A549 (cell line): ENCODE measurements around the gene NUP205. TPM values are rescaled to one million over a fixed set of nuclear protein-coding genes. Genes with fewer than 3 reads are reported as not detected.

Experiments used
- ATAC-seq, 2 experiments: fragments of 200-7000 bp in 1 of 2; fragments of >200 bp in 1 of 2; cut with Nextera tagmentation in 1 of 2; cut with Tn5 transposase in 1 of 2; 3 replicates each; pipeline versions ENCODE4 v1.8.0 to v1.9.1; 2018 to 2020; ENCODE audit warnings: mild to moderate bottlenecking in 1 of 2, moderate library complexity in 1 of 2
- CTCF ChIA-PET: fragments of 300-600 bp; sonication (Branson Sonifier 250); formaldehyde crosslinking; extraction: SDS; loops from one replicate; lab custom pipeline; 2021; ENCODE audit warnings: antibody characterized with exemption, inconsistent platforms; lab: Yijun Ruan, JAX
- POLR2A ChIA-PET: fragments of 350-600 bp; formaldehyde crosslinking; extraction: SDS; loops from one replicate; lab custom pipeline; 2021; ENCODE audit warnings: antibody characterized with exemption, inconsistent platforms; lab: Yijun Ruan, JAX
- DNase-seq, 2 experiments: peaks; one replicate each; pipeline versions ENCODE4 v3.0.0 to v3.0.0-alpha.2; 2011 to 2016; ENCODE audit warnings: low read depth in 1 of 2, low spot score in 1 of 2
- FAIRE-seq: peaks from 2 replicates; lab custom pipeline; 2011; peaks lifted over from hg19 to GRCh38; lab: Jason Lieb, UNC
- H3K27ac ChIP-seq, 2 experiments: fragments of >200 bp; sonication (Bioruptor Twin); formaldehyde crosslinking; 3 replicates each; pipeline ENCODE4 v1.5.1; 2016 to 2017
- H3K4me1 ChIP-seq: fragments of >200 bp; sonication (Bioruptor Twin); formaldehyde crosslinking; 3 replicates; pipeline ENCODE4 v1.6.1; 2016
- H3K4me2 ChIP-seq: fragments of >200 bp; sonication (Bioruptor Twin); formaldehyde crosslinking; 3 replicates; pipeline ENCODE4 v1.6.1; 2016
- H3K4me3 ChIP-seq: fragments of >200 bp; sonication (Bioruptor Twin); formaldehyde crosslinking; 3 replicates; pipeline ENCODE4 v1.5.1; 2016
- H3K9me3 ChIP-seq: fragments of >200 bp; sonication (Bioruptor Twin); formaldehyde crosslinking; 3 replicates; pipeline ENCODE4 v1.6.1; 2016
- BHLHE40 ChIP-seq: IDR thresholded peaks from 2 replicates; pipeline ENCODE4 v1.6.1; 2012; ENCODE audit warnings: low read depth, low read length, inconsistent platforms
- CBX2 ChIP-seq: fragments of 200-600 bp; sonication (generic); IDR thresholded peaks from 2 replicates; pipeline ENCODE4 v1.6.1; 2016; ENCODE audit warnings: low read depth, mild to moderate bottlenecking, borderline replicate concordance
- CBX8 ChIP-seq: fragments of 200-600 bp; sonication (generic); IDR thresholded peaks from 2 replicates; pipeline ENCODE4 v1.6.1; 2016
- CTCF ChIP-seq: fragments of >200 bp; sonication (Bioruptor Twin); formaldehyde crosslinking; IDR thresholded peaks from 3 replicates; pipeline ENCODE4 v1.5.1; 2016
- EHF ChIP-seq: fragments of 250-450 bp; sonication (Bioruptor Pico); IDR thresholded peaks from 2 replicates; pipeline ENCODE4 v1.5.0; 2020; ENCODE audit warnings: mild to moderate bottlenecking
- FOSL2 ChIP-seq, 2 experiments: fragments of 450-650 bp in 1 of 2; fragments of >200 bp in 1 of 2; sonication (Bioruptor Twin) in 1 of 2; formaldehyde crosslinking; IDR thresholded peaks; 2 replicates each; pipeline versions ENCODE4 v1.5.0 to v1.6.1; 2016 to 2020; ENCODE audit warnings: mild to moderate bottlenecking in 1 of 2, moderate library complexity in 1 of 2
- FOXS1 ChIP-seq: fragments of 250-450 bp; sonication (Bioruptor Pico); IDR thresholded peaks from 2 replicates; pipeline ENCODE4 v1.5.0; 2020; ENCODE audit warnings: mild to moderate bottlenecking, moderate library complexity
- HDAC2 ChIP-seq: fragments of 200-600 bp; sonication (generic); IDR thresholded peaks from 2 replicates; pipeline ENCODE4 v1.6.1; 2016
- HMGXB4 ChIP-seq: fragments of 250-450 bp; sonication (Bioruptor Pico); IDR thresholded peaks from 2 replicates; pipeline ENCODE4 v1.5.0; 2021; ENCODE audit warnings: mild to moderate bottlenecking, moderate library complexity, borderline replicate concordance
- HOXA7 ChIP-seq: fragments of 250-450 bp; sonication (Bioruptor Pico); IDR thresholded peaks from 2 replicates; pipeline ENCODE4 v1.5.0; 2020; ENCODE audit warnings: mild to moderate bottlenecking, moderate library complexity
- JUN ChIP-seq, 2 experiments: fragments of >200 bp; sonication (Bioruptor Twin); formaldehyde crosslinking; IDR thresholded peaks; 2 replicates in 1 of 2; 3 replicates in 1 of 2; pipeline ENCODE4 v1.6.1; 2016 to 2017
- MAZ ChIP-seq: fragments of 150-350 bp; IDR thresholded peaks from 2 replicates; pipeline ENCODE4 v1.6.1; 2014; ENCODE audit warnings: antibody characterized with exemption, low read depth, low read length, borderline replicate concordance
- NR3C1 ChIP-seq: fragments of >200 bp; sonication (Bioruptor Twin); formaldehyde crosslinking; IDR thresholded peaks from 3 replicates; pipeline ENCODE4 v1.6.1; 2017
- PBX3 ChIP-seq: IDR thresholded peaks from 2 replicates; pipeline ENCODE4 v1.6.1; 2012
- PHF8 ChIP-seq: fragments of 200-600 bp; sonication (generic); IDR thresholded peaks from 2 replicates; pipeline ENCODE4 v1.6.1; 2016; ENCODE audit warnings: low read depth, mild to moderate bottlenecking, antibody characterized with exemption, moderate library complexity, borderline replicate concordance
- POLR2A ChIP-seq: IDR thresholded peaks from 2 replicates; pipeline ENCODE4 v1.6.1; 2012; ENCODE audit warnings: mild to moderate bottlenecking, low read length
- RARB ChIP-seq: fragments of 250-450 bp; sonication (Bioruptor Pico); IDR thresholded peaks from 2 replicates; pipeline ENCODE4 v1.8.0; 2021; ENCODE audit warnings: mild to moderate bottlenecking, moderate library complexity
- RFX5 ChIP-seq: fragments of 450-650 bp; IDR thresholded peaks from 2 replicates; pipeline ENCODE4 v1.7.1; 2014; ENCODE audit warnings: antibody characterized with exemption, mild to moderate bottlenecking, moderate library complexity
- RNF2 ChIP-seq: fragments of 200-600 bp; sonication (generic); IDR thresholded peaks from 2 replicates; pipeline ENCODE4 v1.6.1; 2016; ENCODE audit warnings: low read depth, mild to moderate bottlenecking, antibody characterized with exemption, moderate library complexity, borderline replicate concordance
- USF2 ChIP-seq: fragments of 450-650 bp; IDR thresholded peaks from 2 replicates; pipeline ENCODE4 v1.6.1; 2014; ENCODE audit warnings: antibody characterized with exemption
- ZC3H11A ChIP-seq: fragments of 450-650 bp; IDR thresholded peaks from 2 replicates; pipeline ENCODE4 v1.6.1; 2014; ENCODE audit warnings: antibody characterized with exemption, mild to moderate bottlenecking
- WGBS: methylation state at CpG from one replicate; pipeline ENCODE4 v1.1.6; 2017; ENCODE audit errors: missing lambda C conversion rate; 5-methylcytosine and 5-hydroxymethylcytosine counted together
- polyA plus RNA-seq, 4 experiments: library from polyadenylated mRNA; depleted of rRNA in 3 of 4; stranded (reverse); fragments of >200 nt; fragmentation: RNase III in 1 of 4; extraction: RNeasy Plus Mini Kit Qiagen cat#74134 plus additional on column Dnase treatment in 1 of 4; gene quantifications; 2 replicates in 3 of 4; 3 replicates in 1 of 4; pipeline ENCODE4 v1.2.3, GENCODE V29; 2011 to 2017
- TF ChIP-seq, protein P1 (sequence below): fragments of >200 bp; sonication (Bioruptor Twin); formaldehyde crosslinking; IDR thresholded peaks from 2 replicates; pipeline ENCODE4 v1.6.1; 2016

NUP205 gene
- polyA plus RNA-seq, 2 of the 4 experiments (the other 2 are of a cell fraction) = 55.0 to 119 TPM

DNA sequence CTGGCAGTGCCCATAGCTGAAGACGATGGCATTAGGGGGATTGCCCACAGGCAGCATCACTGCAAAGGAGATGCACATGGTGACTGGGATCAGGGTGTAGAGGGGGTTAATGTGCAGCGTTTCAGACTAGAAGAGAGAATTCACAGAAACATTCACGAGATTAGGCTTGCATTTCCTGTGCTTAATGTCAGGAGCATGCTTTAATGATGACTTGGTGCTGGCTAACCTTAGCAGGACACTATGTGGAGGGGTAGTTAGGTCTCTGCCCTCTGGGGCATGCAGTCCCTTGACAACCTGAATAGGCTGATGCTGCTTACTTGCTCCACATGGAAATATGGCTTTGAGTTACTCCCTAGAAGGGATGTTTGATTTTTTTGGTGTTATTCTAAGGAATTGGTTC, 126.4 kb downstream of the NUP205 start:
- Histone ChIP-seq H3K9me3 (no peaks in the 10 kb centered on the region), H3K4me2 (no peak overlapping the region), H3K4me1 (no peaks in the 10 kb centered on the region), H3K27ac (no peak overlapping the region), H3K4me3 (no peak overlapping the region)
- ChIA-PET POLR2A (interaction anchor here (1.4 kb wide), 1 partner anchor 21 kb away, joined by 5 read pairs; the partner anchor contains the start of gene STMP1), CTCF (interaction anchor here (0.9 to 3.5 kb wide), 3 partner anchors 12 to 27 kb away, joined by 3 to 25 read pairs (median 3); no protein-coding TSS in a partner anchor)
- FAIRE-seq = no peak
- WGBS = 69% methylated on average over 3 of the region's 3 CpGs
- TF ChIP-seq RARB (CRISPR knock-in tag) = no peak
- TF ChIP-seq RNF2 = no peak
- TF ChIP-seq CBX2 = no peak
- TF ChIP-seq EHF (CRISPR knock-in tag) = no peak
- TF ChIP-seq PBX3 = no peak
- no peak for TF ChIP-seq FOSL2 (IDR thresholded peaks at IDR 0.05)
- TF ChIP-seq FOSL2 (CRISPR knock-in tag; IDR thresholded peaks at IDR 0.05) = no peak
- no peak for TF ChIP-seq USF2
- TF ChIP-seq NR3C1 = no peak
- TF ChIP-seq RFX5 = no peak
- TF ChIP-seq MAZ = no peak
- no peak for TF ChIP-seq HDAC2
- no peak for TF ChIP-seq PHF8
- TF ChIP-seq JUN (IDR thresholded peaks at IDR 0.05) = no peak
- no peak for TF ChIP-seq BHLHE40
- TF ChIP-seq CBX8 = no peak
- ATAC-seq = peak in 1 of 2 experiments; percentile 25; a peak in 2 of 6 replicates
- no peak for DNase-seq

- no peak for FAIRE-seq
- ATAC-seq = no peak
- WGBS = 93% methylated on average over 5 of the region's 5 CpGs
- POLR2A ChIA-PET = no interaction called here
- DNase-seq = no peak
- CTCF ChIA-PET = interaction anchor here (1.2 to 3.5 kb wide), 3 partner anchors 12 to 22 kb away, joined by 3 to 25 read pairs (median 3); partner anchors contain the start of gene STMP1
- Histone ChIP-seq H3K4me1 (no peaks in the 10 kb centered on the region), H3K27ac (no peak overlapping the region), H3K9me3 (no peaks in the 10 kb centered on the region), H3K4me3 (no peak overlapping the region), H3K4me2 (no peak overlapping the region)
- TF ChIP-seq RARB (CRISPR knock-in tag) (no peak), HOXA7 (no peak), FOXS1 (CRISPR knock-in tag) (no peak), HMGXB4 (no peak), ZC3H11A (no peak), POLR2A (no peak), EHF (CRISPR knock-in tag) (no peak), FOSL2 (IDR thresholded peaks at IDR 0.05) (no peak), FOSL2 (CRISPR knock-in tag; IDR thresholded peaks at IDR 0.05) (no peak), CTCF (no peak)
- TF ChIP-seq, protein P1, sequence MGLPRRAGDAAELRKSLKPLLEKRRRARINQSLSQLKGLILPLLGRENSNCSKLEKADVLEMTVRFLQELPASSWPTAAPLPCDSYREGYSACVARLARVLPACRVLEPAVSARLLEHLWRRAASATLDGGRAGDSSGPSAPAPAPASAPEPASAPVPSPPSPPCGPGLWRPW = no peak
- TF ChIP-seq, all 56 proteins: peak for 0
Measured at GRCh38 chr7:135684699-135685098, 127.0 kb downstream of the NUP205 start.
